HG02870 (cell line): ENCODE measurements around the gene SFMBT2.

ENCODE experiments used
- ATAC-seq: cut with Tn5 transposase; IDR thresholded peaks from one replicate; pipeline ENCODE4 v1.9.1; 2021; ENCODE audit warnings: mild to moderate bottlenecking, moderate library complexity; ENCODE audit not compliant: unreplicated experiment

Gene SFMBT2

DNA sequence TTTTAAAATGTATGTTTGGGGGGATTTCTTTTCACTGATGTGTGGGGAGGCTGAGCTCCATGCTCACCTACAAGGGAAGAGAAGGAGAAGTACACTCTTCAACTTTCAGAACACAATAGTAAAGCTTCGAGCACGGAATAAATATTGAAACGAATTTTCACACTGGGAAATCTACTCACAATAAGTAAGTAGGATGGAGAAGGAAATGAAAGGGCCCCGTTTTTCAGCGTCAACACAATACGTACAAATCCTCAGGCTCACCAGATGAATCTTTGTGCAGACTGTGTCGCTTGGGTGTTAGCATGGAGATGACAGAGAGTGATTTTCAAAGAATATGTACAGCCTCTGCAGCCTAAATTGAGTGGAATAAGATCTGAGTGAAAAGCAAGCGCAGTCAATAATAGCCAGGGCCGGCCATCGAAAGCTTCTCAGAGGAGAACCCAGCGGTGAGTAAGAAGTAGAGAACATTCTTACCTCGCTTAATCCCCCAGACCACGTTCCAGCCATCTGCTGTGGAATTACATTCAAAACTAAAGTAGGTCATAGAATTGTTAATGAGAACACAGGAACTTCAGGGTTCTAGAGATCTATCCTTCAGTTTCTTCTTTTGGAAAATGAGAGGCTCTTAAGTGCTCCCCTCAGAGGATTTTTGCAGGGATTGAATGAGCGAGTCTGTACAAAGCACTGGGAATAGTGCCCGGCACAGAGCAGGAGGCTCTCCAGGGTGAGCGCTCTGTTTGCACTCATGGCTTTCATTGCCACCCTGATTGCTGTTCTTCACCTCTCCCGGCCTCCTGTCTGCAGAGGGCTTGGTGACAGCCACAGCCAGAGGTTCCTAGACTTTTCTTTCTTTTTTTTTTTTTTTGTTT, 292.8 kb downstream of the SFMBT2 start:
- ATAC-seq = no peak

DNA sequence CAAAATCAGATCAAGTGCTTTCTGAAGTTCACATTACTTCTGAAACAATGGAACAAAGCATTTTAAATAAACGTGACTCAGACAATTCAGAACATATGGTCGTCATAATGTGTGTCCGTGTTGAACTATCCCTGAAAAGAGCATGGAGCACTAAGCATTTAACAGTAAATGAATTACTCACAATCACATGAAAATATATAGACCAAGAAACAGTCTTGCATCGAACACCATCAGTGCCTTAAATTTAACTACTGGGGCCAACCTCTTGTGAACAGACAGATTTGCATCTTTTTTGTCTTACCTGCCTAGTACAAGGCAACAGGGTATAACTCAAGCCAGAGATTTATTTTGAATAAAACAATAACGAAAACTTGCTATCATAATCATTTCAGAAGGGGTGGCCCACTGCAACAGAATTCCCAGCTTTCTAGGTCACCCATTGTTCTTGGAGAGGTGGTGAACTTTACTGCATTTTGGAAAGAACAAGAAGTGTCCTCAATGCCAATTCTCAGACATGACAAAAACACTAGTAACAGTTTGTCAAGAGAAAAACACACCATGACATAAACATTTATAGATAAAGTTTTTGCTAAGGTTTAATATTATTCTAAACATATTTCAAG, 293.5 kb downstream of the SFMBT2 start:
- no peak for ATAC-seq

DNA sequence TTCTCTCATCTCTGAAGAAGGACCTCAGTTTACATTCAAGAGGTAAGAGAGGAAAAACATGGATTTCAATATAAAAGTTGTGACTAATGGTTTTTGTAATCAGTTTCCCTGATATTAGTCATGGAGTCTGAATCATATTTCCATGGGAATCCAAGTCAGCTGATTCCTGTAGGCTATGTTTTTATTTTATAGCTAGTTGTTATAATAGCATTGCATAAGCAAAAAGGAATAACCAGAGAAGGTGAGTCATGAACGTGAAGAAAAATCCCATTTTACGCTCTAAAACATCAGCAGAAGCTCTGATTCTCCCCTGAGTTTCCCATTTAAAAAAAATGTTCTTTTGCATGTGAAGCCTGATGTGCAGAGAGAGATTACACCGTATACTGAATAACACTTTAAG, 299.3 kb downstream of the SFMBT2 start:
- no peak for ATAC-seq

DNA sequence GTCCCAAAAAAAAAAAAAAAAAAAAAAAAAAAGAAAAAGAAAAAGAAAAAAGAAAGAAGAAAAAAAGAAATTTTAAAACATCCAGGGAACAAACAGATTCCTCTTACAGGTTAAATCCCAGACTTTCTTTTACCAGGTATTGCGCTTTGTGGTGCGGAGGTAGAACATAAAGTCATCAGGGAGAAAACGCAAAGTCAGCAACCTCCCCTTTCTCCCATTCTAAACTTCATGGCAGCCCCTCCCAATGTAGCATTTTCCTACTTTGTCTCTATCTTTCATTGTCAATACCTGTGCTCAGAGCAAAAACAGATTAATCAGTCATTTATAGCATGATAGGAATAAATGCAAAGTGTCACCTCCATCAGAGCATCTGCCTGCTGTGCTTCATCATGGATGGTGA, 299.7 kb downstream of the SFMBT2 start:
- ATAC-seq = no peak
